ENCODE measurements around the gene CSKMT. TPM values are rescaled to one million over a fixed set of nuclear protein-coding genes. Genes with fewer than 3 reads are reported as not detected.
"Not testable (repeated sequence)": the region's sequence is repeated elsewhere in the genome, so short reads cannot be mapped to it uniquely, and the experiment has no call there.

The CSKMT gene
- polyA plus RNA-seq, 12 donors: 2.3 to 3.6 (median 2.8) TPM; not detected in 2

DNA sequence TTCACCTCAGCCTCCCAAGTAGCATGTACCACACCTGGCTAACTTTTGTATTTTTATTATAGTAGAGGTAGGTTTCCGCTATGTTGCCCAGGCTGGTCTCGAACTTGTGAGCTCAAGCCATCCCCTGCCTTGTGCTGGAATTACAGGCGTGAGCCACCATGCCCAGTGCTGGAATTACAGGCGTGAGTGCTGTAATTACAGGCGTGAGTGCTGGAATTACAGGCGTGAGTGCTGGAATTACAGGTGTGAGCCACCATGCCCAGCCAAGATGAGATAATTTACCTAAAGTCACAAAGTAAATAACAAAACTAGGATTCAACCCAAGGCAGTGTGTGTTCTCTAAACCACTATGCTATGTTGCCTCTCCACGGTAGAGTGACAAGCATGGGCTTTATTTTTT lies 17.4 kb downstream of the CSKMT start:
- DNase-seq: no peak

DNA sequence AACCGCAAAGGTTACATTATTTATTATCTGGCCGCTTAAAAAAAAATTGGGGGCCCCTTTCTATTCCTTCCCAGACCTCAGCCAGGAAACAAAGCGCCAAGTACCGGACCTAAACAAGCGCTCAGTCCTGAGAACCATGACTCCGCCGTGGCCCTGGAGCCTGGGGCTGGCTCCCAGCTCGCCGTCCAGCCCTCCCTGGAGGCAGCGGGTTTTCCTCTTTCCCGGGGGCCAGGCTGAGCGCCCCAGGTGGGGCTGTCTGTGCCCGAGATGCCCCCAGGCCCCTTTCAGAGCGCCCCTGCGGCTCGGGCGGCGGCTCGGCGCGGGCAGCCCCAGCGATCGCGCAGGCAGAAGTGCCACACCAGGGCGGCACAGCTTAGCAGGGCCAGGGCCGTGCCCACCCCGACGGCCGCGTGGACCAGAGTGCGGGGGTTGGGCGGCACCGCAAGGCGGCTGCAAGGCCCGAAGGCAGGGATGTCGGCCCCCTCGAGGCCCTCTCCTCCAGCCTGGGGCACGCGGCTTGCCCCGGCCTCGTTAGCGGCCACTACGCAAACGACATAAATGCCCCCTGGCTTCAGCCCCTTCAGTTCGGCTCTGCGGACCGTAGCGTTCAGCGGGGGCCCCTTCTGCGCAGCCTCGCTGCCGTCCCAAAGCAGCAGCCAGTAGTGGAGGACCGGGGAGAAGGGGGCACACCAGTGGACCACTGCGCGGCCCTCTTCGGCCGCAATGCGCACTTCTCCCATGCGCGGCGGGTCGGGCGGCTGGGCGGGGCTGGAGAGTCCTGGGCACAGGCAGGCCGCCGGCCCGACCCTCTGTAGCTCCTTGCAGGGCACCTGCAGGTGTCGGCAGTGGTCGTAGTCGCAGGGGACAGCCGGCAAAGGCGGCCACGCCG lies 22.6 kb downstream of the CSKMT start:
- DNase-seq: no peak

DNA sequence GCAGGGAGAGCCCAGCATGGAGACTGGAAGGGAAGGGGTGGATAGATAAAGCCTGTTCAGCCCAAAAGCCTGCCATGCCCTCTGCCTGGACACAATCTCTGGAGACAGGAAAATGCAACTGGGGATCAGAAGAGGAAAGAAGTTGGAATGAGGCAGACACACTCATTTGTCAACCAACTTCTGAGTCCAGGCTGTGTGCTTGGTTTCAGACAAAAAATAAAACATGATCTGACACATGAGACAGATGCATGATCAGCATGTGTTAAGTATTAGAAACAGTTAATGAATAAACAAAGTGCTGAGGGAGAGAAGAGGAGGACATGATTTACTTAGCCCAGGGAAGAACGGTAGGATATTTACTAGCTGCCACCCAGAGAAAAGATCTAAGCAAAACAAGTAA lies 23.4 kb downstream of the CSKMT start:
- no peak for DNase-seq

DNA sequence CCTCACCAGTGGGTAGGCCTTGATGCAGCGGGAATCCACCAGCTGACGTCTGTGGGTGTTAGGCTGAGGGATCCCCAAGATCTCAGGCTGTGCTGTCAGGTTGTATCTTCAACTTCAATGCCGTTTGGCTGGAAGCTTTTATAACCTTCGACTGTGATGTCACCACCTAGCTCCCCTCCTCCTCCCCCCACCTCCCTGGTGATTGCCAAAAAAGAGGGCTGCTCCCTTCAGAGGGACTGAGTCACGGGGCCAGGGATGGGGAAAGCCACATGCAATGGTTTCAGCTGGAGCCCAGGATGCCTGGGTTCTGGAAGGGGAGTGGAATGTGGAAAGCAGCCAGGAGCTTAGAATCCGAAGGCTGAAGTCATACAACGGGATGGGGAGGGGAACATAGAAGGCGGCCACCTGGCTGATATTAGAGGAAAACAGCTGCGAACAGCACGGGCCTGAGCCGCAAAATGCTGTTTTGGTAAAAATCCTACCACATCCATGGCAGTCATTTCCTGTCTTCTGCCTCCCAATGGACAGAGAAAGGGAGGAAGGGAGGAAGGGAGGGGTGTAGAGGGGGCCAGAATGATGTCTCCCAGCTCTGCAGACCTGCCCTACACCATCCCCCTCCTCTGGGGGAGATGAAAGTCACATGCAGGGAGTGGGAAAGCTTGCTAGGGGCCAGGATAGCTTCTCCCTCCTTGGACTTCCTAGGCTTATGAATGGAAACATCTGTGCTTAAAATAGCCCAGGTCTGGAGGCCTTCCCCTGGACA lies 24.5 kb downstream of the CSKMT start, which contains the start of gene LRRN4CL:
LRRN4CL (minus strand) TSS at position 110 of the 763 bp plus-strand sequence. CDS start 1,022 bp downstream, outside the sequence.
- peak; percentile 92 for DNase-seq

DNA sequence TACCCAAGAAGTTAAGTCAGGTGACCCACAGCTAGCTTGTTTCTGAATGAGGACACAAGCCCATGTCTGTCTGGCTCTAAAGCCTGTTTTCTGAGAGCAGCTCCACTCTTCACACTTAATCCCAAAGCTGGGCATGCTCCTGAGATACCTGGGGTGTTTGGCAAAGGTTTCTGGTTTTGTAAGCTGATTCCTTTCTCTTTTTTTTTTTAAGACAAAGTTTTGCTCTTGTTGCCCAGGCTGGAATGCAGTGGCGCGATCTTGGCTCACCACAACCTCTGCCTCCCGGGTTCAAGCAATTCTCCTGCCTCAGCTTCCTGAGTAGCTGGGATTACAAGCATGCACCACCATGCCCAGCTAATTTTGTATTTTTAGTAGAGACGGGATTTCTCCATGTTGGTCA lies 28.5 kb downstream of the CSKMT start:
- DNase-seq: not testable (repeated sequence)

DNA sequence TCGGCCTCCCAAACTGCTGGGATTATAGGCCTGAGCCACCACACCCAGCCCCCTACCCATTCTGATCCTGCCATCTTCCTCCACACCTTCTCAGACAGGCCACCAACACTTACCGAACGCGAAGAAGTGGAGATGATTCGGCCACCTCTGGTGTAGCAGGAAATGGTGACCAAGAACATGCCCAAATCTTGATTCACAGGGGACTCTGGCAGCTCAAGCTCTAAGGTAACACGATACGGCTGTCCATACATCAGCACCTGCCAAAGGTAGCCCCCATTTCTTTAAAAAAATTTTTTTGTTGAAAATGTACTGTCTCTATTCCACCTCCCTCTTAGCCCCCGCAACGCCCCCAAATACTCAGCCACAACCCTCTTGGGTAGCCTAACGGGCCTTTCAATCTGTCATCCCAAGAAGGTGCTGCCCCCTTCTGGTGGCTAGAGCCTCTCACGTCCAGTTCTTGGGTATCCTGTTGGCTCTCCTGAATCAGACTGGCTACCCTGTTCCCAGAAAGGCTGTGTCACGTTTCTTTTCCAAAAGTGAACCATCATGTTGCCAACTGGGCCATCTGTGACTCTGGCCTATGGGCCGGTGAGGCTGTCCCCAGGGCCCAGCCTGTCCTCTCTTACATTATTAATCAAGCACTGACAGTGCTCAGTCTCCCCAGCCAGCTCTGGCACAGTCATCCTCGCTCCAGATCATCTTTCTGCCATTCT lies 29.5 kb downstream of the CSKMT start:
- peak; percentile 80 for DNase-seq

DNA sequence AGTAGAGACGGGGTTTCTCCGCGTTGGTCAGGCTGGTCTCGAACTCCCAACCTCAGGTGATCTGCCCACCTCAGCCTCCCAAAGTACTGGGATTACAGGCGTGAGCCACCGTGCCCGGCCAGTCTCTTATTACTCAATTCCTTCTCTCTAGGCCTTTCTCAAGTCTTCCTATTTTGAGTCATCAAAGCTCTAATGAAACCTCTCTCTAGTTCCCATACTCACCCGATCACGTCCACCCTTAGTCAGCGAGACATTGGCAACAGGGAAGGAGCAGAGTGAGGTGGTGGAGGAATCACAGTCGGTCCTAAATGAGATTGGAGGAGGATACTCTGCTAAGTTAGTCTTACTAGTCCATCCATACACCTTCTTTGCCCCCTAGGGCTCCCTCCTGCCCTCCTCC lies 37.1 kb downstream of the CSKMT start:
- DNase-seq: no peak

DNA sequence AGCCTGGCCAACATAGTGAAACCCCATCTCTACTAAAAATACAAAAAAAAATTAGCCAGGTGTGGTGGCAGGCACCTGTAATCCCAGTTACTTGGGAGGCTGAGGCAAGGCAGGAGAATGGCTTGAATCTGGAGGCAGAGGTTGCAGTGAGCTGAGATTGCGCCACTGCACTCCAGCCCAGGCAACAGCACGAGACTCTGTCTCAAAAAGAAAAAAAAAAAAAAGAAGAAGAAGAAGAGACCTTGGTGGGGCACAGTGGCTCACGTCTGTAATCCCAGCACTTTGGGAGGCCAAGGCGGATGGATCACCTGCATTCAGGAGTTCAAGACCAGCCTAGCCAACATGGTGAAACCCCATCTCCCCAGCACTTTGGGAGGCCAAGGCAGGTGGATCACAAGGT lies 38.8 kb downstream of the CSKMT start:
- not testable (repeated sequence) for DNase-seq

DNA sequence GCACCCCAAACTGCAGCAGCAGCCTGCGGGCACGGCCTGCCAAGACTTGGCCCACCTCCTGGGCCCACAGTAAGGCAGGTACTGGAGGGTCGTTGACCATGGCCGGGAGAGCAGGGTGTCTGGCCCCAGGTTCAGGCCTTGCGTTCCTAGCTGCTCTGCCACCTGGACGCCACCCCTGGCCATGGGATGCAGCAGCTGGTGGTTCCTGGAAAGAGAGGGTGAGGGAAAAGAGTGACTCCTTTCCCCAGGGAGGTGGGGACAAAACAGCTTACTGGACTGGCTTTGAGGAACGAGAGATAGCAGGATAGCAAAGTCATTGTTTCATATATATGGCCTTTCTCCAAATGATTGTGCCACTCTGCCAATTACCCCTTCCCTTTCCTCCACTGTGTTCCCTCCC lies 40.3 kb downstream of the CSKMT start:
- DNase-seq: no peak

DNA sequence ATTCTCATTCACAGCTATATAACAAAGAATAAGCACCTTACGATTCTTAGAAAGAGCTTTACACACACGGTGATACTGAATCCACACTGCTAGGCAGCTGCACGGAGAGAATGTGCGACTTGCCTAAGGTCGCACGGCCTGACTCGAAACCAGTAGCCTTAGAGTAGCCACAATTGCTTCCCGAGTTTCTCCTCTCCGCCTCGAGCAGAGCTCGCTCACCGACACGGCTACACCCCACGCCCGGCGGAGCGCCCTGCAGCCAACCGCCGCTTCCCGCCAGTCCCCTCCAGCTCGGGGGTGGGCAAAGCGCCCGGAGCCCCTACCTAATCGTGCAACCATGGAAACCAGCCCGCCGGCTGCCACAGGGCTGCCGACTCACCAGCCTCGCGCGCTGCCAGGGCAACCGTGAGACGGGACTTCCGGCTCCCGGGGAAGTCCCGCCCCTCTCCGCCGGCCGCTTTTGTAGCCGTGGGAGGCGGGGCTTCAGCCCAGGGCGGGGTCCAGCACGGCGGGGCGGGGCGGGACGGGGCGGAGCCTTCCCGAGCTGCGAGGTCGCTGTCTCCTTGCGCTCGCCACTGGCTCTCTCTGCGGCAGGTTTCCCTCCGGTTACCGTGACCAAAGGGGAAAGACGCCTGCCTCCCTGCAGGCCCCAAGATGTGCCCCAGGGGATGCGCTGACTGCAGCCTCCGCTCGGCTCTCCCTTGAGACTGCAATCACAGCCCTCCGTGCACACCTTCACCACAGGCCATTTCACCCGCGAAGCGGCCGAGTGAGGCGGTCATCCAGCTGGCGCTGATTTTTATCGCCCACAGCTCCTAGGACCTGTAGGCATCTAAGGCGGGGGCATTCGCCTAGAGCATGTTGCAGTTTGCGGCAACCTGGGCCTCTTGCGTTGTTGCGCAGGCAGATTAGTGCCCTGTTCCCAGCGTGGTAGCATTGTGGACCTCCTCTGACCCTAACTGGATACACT lies 41.1 kb downstream of the CSKMT start:
- peak; percentile 90 for DNase-seq

DNA sequence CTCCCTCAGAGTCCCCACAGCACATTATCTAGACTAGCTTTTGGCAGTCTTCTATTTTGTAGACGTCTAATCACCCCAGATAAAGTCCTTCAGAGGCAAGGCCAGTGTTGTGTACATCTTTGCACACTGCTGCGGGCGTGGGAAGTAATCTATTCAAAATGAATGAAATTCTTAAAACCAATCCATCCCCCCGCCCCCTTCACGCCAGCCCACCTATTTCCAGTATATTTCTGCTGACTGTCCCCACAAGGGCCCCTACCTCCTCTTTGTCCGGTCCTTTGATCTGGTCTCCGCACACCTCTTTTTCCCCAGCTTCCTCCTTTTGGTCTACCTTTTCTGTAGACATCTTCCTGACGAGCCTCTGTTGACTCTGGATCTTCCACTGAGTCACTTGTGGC lies 41.7 kb downstream of the CSKMT start:
- DNase-seq: no peak

DNA sequence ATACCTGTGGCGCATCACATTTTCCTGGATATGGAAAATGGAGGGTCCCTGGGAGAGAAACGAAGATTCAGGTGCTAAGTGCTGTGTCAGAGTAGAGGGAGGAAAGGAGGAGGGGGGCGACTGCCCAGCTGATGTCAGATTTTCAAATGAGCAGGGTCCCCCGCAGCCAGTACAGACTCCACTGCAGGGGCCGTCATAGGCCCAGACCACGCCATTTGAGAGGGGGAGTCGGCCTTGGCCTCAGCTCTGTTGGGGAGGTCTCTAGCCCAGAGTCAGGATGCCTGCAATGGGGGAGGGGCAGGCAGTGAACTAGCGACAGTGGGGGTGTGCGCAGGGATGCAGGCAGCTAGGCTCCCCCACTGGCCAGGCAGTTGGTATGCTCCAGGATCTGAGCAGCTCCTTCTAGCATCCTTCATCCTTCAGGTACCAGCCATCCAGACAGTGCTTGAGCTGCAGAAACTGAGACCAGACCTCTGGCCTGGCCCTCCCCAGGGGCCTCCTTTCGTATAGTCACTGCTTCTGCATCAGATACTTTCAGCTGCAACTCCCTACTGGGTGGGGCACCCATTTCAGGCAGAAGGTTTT lies 42.3 kb downstream of the CSKMT start, which contains the start of the genes BSCL2 and GNG3:
BSCL2 (minus strand) TSS at position 148 of the 585 bp plus-strand sequence. CDS start 229 bp downstream, outside the sequence.
GNG3 (plus strand) TSS at position 400 of the 585 bp plus-strand sequence. CDS start 620 bp downstream, outside the sequence.
- no peak for DNase-seq

DNA sequence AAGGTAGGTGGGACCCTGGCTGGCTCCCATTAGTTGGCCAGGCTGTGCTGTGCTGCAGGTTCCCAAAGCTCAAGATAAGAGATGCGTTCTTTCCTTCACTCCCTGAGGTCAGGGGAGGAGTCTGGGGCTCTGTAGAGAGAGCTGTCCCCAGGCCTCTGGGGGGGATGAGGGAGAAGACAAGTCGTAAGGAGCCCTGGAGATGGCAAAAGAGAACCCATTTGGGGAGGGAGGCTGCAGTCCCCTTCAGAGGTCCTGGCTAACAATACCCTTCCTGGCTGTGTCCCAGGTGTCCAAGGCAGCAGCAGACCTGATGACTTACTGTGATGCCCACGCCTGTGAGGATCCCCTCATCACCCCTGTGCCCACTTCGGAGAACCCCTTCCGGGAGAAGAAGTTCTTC lies 43.3 kb downstream of the CSKMT start:
- no peak for DNase-seq

DNA sequence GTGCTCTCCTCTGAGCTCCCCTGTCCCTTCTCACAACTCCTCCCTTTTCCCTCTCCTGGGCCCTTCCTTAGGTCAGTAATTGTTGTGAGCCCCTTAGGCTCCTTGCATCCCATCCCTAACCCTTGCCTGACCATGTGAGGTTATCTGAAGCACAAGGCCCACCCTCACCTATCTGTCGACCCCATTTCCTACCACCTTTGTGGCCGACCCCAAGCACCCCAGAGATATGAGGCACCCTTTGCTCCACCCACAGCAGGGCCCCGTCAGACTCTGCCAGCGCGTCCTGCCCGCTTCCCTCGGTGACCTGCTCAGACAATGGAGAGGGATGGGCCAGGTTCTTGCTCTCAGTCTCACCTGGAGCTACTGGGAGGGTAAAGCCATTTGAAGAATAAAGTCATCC lies 43.7 kb downstream of the CSKMT start:
- no peak for DNase-seq

DNA sequence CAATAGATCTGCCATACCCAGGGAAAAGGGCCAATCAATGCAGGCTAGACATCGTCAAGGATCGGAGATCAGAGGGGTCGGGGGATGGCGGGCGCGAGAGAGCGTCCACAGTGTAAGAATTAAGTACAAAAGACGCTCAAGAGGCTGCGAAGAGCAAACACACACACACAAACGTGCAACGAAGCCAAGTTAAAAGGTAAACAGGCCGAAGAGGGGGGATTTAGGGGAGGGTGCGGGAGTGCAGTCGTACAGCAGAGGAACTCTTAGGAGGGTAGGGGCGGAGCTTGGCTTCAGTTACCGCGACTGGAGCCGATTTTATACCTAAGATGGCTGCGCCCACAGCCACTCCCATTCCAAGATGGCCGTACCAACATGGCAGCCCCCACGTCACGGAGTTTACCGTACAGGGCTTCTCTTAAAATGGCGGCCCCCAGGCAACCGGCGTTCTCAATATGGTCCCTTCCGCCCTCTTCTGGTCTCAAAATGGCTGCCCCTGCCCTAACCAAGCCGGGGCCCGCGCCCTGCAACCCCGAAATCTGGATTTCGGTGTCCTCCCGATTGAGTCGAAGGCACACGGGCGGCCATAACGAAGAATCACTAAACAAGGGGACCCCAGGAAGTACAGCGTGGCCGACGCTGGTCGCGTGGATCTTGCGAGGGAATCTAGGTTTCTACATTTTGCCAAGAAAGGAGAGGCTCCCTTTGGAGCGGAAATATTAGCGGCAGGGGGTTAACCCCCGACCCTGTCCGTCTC lies 44.3 kb downstream of the CSKMT start:
- peak; percentile 99 for DNase-seq

DNA sequence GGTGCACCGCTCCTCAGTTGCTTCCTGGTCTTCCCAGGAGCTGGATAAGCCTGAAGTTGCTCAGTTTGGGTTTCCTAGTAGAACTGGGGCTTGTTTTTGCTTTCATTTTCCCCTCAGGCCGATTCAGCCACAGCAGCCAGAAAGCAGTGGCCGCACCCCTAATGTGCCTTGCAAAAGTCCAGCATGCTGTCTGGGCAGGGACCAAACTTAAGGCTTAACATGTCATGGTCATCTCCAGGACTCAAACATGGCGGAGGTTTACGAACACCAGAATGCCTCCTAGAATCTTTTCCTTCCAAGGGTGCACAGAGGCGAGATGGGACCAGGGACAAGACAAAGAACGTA lies 44.9 kb downstream of the CSKMT start:
- DNase-seq: no peak

DNA sequence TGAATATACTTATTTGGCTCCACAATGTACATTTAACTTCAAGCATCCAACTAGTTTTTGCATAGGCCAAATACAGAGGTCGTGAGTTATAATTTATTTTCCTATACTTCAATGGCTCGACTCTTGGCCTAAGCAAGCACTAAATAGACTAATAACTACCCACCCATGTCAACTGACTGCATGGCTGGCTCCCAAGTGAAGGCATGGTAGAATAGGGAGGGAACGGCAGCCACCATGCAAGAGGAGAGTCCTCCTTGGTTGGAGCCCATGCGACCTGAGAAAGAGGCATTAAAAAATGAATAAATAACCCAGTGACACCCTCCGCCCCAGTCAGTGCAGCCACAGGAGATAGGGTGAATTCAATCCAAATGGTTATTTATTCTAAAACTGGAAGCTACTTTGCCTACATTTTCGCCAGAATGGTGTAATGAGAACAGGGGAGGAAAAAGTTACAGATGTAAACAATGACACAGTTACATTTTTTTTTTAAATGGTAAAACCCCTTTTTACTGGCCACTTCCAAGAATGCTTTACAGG lies 47.2 kb downstream of the CSKMT start:
- no peak for DNase-seq

DNA sequence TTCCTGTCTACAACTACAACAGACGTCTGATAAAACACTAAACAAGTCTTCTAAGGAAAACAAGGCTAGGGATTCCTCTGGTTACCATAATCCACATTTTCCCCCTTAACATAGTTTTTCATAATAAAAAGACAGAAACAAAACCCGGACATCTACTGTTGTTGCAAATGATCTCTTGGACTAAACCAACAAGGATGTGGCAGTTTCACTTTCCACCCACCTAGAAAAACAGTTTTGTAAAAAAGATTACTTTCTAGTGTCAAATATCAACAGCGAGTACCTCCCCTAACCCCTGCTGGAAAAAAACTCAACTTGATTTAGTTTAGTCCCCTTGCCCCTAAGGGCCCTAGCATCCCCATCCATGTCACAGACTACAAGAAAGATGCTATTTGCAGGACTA lies 47.7 kb downstream of the CSKMT start:
- DNase-seq: no peak

DNA sequence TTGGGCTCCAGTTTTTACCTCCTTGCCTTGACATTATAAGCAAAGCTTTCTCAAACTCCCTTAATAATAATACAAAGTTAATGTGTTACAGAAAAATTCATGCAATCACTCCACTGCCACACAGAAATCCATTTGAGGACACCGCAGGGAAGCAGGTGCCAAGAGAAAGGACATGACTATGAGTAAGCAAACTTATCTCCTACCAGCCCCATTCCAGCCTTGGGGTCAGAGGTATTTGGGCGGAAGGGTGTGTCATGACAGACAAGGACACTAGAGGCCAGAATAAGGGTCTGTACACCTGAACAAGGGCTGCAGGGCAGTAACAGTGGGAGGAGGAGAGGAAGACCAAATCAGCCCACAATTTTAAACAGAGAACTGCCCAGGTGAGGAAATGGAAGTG lies 48.2 kb downstream of the CSKMT start:
- no peak for DNase-seq

All from muscle of arm (tissue), 12 donors.